ENCODE measurements around the gene ITPR1. TPM values are rescaled to one million over a fixed set of nuclear protein-coding genes. Genes with fewer than 3 reads are reported as not detected.

Gene ITPR1
- total RNA-seq, 1 donor from 2014 or later = 91.7 TPM

DNA sequence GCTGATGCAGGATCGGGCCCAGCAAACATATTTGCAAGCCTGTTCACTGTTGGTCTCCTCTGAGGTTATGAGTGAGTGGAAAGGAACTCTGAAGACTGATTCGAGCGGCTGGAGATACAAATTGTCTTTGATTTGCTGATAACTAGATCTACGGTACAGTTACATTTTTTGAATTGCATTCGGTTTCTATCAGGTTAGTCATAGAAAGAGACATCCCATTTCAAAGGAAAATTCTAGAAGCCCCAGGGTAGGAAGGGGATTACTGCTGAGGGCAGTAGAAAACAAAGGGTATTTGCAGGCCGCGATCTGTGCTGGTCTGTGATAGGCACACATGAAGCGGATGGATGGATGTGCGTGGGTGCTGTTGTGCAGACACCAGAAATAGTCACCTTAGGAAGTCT is 228.4 kb downstream of the ITPR1 start:
- Histone ChIP-seq H3K9me3 (no peaks in the 10 kb centered on the region), H3K4me3 (no peak overlapping the region), H3K4me1 (peaks cover 59% of the 10 kb centered on the region), H3K36me3 (peaks cover 11% of the 10 kb centered on the region), H3K27ac (peak overlapping the region; percentile 59), H3K27me3 (no peaks in the 10 kb centered on the region)
- TF ChIP-seq, protein P1, sequence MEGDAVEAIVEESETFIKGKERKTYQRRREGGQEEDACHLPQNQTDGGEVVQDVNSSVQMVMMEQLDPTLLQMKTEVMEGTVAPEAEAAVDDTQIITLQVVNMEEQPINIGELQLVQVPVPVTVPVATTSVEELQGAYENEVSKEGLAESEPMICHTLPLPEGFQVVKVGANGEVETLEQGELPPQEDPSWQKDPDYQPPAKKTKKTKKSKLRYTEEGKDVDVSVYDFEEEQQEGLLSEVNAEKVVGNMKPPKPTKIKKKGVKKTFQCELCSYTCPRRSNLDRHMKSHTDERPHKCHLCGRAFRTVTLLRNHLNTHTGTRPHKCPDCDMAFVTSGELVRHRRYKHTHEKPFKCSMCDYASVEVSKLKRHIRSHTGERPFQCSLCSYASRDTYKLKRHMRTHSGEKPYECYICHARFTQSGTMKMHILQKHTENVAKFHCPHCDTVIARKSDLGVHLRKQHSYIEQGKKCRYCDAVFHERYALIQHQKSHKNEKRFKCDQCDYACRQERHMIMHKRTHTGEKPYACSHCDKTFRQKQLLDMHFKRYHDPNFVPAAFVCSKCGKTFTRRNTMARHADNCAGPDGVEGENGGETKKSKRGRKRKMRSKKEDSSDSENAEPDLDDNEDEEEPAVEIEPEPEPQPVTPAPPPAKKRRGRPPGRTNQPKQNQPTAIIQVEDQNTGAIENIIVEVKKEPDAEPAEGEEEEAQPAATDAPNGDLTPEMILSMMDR (IDR thresholded peaks at IDR 0.05) = no peak
- intact Hi-C loops (cut with DNase I) = no loop called here
- no peak for DNase-seq
- ATAC-seq = no peak

DNA sequence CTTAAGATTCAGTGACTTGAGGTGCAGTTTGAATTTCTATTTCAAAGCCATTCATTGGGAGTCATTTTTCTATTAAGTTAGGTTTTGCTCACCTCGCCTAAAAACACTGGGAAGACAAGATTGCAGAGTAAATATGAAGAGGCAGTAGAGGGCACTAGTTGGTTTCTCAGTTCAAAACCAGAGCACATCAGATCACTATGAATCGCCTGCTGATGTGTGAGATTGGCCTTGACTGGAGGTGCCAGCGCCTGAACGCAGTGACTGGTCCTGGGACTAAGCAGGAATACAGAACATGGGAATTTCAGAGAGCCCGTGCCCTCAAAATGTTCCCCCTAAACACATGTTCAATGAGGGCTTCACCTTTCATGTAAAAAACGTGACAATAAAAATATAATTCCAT is 229.0 kb downstream of the ITPR1 start:
- Histone ChIP-seq H3K4me3 (no peak overlapping the region), H3K4me1 (peaks cover 59% of the 10 kb centered on the region), H3K27me3 (no peaks in the 10 kb centered on the region), H3K36me3 (peaks cover 11% of the 10 kb centered on the region), H3K27ac (peak overlapping the region; percentile 59), H3K9me3 (no peaks in the 10 kb centered on the region)
- intact Hi-C loops (cut with DNase I) = no loop called here
- DNase-seq (peak; percentile 65), ATAC-seq (peak; percentile 83)
- TF ChIP-seq, protein P1 (IDR thresholded peaks at IDR 0.05) = peak; percentile 51

DNA sequence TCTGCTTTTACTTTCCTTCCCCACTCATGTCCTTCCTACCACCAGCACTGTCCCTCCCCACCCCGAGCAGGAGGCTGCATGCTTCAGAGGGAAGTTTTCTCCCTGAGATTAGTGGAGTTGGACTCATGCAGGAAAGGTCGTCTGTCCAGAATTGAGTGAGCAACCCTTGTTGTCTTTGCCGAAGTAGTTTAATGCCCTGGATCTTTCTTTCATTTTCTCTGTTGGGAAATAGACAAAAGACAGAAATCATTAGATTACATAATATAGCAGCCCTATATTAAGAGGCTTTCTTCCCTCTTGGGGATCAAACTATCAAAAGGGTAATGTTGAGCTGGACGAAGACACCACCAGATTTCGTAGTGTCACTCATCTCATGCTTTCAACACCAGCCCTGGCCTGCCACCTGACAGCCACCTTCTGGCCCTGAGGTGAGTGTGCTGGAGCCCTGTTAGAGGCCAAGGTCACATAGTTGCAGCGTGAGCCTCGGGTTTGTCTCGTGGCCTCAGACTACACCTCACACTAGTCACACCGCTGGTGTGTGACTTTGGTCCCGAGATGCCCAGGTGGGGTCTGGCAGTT is 231.0 kb downstream of the ITPR1 start:
- DNase-seq (peak; percentile 57), ATAC-seq (peak; percentile 2)
- peaks cover 7% of the 10 kb centered on the region for H3K36me3 ChIP-seq
- no peak overlapping the region for H3K4me3 ChIP-seq
- peaks cover 49% of the 10 kb centered on the region for H3K4me1 ChIP-seq
- H3K27ac ChIP-seq = peak overlapping the region; percentile 14
- no peaks in the 10 kb centered on the region for H3K9me3 ChIP-seq
- intact Hi-C loops (cut with DNase I) = no loop called here
- TF ChIP-seq, protein P1 (IDR thresholded peaks at IDR 0.05) = no peak
- no peaks in the 10 kb centered on the region for H3K27me3 ChIP-seq

DNA sequence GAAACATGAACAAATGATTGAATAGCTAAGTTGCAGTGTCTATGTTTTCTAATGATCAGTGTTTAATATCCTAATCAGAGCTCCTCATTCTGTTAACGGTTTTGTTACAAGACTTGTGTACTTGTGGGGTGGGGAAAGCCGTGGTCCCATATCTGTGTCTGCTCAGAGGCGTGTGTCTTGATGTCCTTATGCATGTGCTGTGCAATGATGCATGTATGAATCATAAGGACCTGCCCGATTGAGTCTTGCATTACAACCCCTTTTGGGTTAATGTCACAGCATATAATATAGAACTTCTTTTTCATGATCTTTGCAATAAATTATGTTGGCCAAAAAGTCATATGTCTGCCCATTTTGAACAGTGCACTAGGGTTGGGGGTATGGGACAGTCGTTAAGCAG is 233.4 kb downstream of the ITPR1 start:
- peaks cover 26% of the 10 kb centered on the region for H3K4me1 ChIP-seq
- TF ChIP-seq, protein P1 (IDR thresholded peaks at IDR 0.05) = no peak
- peaks cover 7% of the 10 kb centered on the region for H3K36me3 ChIP-seq
- no peak for ATAC-seq
- no peak overlapping the region for H3K4me3 ChIP-seq
- no peak overlapping the region for H3K27ac ChIP-seq
- intact Hi-C loops (cut with DNase I) = no loop called here
- no peaks in the 10 kb centered on the region for H3K9me3 ChIP-seq
- DNase-seq = no peak
- no peaks in the 10 kb centered on the region for H3K27me3 ChIP-seq

DNA sequence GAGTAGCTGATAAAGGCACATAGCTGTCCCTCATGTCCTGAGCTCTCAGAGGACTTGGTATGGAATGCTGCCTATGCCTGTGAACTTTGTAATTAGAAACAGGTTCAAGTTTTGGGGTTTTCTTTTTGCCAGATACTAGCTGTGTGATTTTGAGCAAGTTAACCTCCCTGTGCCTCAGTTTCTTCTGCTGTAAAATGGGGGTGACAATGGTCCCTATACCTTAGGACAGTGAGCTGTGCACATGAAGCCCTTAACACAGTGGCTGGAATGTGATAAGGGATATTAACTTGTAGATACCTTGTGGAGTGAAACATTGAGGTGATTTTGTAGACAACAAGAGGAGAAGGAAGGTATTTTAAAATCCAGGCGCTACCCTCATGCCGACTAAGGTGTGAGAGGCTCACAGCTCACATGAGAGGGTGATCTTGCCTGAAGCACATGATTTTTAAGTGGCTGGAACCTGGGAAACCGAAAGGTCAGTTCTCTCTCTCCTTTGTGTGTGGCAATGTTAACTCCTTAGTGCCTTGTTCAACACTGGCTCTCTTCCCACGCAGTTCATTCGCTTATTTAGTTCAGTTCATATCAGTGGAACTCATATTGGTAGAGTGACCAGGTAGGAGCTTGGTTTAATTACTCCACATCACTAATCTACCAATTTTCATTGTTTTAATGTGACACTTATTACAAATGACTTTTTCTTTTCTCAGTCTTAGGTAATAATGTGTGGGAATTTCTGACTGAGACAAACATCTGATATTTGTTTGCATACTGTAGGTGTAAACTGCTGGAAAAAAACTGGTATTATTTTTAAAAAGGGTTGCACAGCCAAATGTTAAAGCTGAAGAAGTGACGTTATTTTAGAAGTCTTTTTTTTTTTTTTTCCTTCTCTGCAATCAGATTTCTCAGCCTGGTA is 236.2 kb downstream of the ITPR1 start:
- H3K9me3 ChIP-seq = no peaks in the 10 kb centered on the region
- DNase-seq (no peak), ATAC-seq (peak; percentile 88)
- intact Hi-C loops (cut with DNase I) = no loop called here
- TF ChIP-seq, protein P1 (IDR thresholded peaks at IDR 0.05) = no peak
- H3K27me3 ChIP-seq = no peaks in the 10 kb centered on the region
- H3K4me3 ChIP-seq = no peak overlapping the region
- H3K4me1 ChIP-seq = peaks cover 6% of the 10 kb centered on the region
- no peak overlapping the region for H3K27ac ChIP-seq
- peaks cover 7% of the 10 kb centered on the region for H3K36me3 ChIP-seq
